AG09309 (cell line): Measurements from ENCODE around the gene AP3D1.

ENCODE experiments used
- DNase-seq: peaks from one replicate; pipeline ENCODE4 v3.0.0-alpha.2; 2010; ENCODE audit warnings: low read depth
- H3K4me3 ChIP-seq: 2 replicates; pipeline ENCODE4 v1.5.1; 2011; ENCODE audit warnings: mild to moderate bottlenecking, low read depth, low read length, moderate library complexity; ENCODE audit not compliant: control insufficient read depth
- TF ChIP-seq, protein P1 (sequence below): IDR thresholded peaks from 2 replicates; pipeline ENCODE4 v1.5.1; 2011; ENCODE audit warnings: mild to moderate bottlenecking, low read depth, low read length, inconsistent platforms; ENCODE audit not compliant: insufficient read depth, control insufficient read depth; ENCODE audit errors: missing control alignments

The AP3D1 gene

DNA sequence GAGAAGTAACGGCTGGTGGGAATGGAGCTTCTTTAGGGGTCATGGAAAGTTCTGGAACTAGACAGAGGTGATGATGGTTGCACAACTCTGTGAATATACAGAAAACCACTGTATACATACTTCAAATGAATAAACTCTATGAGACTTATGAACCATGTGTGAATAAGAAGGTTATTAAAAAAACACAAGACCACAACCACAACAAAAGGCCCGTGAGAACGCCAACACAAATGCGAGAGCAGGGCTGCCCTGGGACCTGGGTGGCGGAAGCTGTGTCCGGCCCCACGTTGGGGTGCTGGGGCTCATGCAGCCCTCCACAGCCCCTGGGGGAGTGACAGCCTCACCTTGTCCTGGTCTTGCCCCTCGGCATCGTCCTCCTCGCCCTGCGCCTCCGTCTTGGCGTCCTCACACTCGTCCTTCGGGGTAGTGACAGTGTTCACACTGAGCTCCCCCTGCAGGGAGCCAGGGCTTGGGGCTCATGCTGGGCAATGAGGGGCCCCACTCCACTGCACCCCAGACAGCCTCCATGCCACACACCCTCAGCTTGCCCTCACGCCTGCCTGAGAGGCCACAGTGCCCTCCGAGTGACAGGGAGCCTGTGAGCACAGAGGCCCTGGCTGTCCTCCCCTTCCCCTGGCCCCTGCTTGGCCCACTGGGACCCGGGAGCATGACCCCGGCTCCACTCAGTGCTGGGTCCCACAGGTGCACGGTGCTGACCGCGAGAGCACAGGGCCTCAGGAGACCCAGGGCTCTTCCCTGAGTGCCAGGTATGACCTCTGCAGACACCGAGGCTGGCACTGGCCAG, 38.6 kb downstream of the AP3D1 start:
- no peak overlapping the region for H3K4me3 ChIP-seq
- TF ChIP-seq, protein P1, sequence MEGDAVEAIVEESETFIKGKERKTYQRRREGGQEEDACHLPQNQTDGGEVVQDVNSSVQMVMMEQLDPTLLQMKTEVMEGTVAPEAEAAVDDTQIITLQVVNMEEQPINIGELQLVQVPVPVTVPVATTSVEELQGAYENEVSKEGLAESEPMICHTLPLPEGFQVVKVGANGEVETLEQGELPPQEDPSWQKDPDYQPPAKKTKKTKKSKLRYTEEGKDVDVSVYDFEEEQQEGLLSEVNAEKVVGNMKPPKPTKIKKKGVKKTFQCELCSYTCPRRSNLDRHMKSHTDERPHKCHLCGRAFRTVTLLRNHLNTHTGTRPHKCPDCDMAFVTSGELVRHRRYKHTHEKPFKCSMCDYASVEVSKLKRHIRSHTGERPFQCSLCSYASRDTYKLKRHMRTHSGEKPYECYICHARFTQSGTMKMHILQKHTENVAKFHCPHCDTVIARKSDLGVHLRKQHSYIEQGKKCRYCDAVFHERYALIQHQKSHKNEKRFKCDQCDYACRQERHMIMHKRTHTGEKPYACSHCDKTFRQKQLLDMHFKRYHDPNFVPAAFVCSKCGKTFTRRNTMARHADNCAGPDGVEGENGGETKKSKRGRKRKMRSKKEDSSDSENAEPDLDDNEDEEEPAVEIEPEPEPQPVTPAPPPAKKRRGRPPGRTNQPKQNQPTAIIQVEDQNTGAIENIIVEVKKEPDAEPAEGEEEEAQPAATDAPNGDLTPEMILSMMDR: no peak
- DNase-seq: no peak

DNA sequence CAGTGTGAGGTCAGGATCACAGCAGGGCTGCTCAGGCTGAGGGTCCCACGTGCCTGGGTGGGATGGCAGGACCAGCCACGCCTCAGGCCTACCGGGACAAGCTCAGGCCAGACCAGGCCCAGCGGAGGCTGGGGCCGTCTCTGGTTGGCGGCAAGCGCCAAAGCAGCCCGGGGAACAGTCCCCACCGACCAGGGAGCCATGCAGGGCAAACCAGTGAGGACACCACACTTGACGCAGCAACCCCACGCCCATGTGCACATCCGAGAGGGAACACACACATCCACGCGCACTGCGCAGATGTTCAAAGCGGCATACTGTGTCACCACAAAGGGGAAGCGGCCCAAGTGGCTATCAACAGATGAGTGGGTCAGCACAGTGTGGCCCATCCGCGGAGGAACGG, 39.5 kb downstream of the AP3D1 start:
- DNase-seq: no peak
- H3K4me3 ChIP-seq: no peak overlapping the region
- TF ChIP-seq, protein P1: no peak

DNA sequence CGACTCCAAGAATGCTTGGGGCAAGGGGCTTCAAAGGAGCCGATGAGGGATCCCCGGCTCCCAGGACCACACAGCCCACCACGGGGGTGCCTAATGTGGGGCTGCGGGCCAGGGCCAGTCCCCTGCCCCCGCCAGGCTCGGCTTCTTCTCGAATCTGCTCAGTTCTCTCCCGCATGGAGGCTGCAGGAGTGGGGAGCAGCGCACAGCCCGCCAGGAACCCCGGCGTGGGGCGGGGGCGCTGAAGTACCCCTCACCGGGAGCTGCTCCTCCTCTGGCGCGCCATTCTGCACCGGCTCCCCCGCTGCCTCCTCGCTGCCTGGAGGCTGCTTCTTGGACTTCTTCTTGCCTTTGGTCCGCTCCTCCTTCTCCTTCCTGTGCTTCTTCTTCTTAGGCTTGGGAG, 39.9 kb downstream of the AP3D1 start:
- H3K4me3 ChIP-seq: no peak overlapping the region
- no peak for DNase-seq
- TF ChIP-seq, protein P1: no peak

DNA sequence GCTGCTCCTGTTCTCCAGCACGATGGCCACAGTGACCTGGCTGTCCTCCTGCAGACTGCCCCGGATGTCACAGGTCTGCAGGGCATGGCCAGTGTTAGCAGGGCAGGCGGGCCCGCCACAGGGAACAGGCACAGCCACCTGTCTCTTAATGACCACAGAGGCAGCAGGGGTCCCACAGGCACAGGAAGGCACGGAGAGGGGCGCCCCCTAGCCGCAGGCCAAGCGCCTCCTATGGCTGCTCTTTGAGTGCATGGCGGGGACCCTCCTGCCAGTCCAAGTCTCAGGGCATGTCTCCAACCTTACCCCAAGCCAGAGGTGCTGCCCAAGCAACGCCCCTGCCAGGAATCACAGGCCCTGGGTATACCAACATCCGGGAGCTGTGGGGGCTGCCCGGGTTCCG, 40.5 kb downstream of the AP3D1 start:
- TF ChIP-seq, protein P1: no peak
- no peak for DNase-seq
- H3K4me3 ChIP-seq: no peak overlapping the region

DNA sequence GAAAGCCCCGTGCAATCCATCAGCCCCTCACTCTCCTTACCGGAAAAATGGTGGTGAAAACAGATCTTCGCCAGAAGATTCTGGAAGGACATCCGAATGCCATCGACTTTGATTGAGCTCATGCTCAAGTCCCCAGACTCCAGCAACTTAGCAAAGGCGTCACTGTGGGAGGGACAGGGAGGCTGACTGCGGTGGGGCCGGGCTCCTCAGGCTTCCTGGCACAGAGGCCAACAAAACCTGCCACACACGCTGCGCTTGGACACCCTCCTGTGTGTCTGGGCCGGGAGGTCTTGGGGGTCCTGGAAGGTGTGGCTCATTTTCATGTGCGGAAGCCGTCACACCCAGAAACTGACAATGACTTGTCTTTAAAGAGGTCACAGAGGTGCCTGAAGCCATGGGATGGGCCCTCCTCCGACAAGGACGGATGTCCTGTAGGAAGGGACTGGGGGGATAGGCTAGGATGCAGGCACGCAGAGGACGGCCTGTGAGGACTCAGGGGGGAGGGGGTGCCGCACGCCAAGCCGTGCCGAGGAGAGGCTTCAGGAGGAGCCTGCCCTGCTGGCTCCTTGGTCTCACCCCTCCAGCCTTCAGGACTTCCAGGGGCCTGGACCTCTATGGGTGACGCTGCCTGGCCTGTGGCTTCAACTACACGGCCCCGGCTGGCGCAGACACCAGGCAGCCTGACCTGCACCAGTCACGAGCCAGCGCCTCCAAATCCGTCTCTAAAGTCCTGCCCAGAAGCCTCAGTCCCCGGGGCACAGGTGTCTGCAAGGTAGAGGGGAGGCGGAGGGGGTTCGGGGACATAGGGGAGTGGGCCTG, 42.1 kb downstream of the AP3D1 start:
- DNase-seq: no peak
- no peak overlapping the region for H3K4me3 ChIP-seq
- TF ChIP-seq, protein P1: no peak

DNA sequence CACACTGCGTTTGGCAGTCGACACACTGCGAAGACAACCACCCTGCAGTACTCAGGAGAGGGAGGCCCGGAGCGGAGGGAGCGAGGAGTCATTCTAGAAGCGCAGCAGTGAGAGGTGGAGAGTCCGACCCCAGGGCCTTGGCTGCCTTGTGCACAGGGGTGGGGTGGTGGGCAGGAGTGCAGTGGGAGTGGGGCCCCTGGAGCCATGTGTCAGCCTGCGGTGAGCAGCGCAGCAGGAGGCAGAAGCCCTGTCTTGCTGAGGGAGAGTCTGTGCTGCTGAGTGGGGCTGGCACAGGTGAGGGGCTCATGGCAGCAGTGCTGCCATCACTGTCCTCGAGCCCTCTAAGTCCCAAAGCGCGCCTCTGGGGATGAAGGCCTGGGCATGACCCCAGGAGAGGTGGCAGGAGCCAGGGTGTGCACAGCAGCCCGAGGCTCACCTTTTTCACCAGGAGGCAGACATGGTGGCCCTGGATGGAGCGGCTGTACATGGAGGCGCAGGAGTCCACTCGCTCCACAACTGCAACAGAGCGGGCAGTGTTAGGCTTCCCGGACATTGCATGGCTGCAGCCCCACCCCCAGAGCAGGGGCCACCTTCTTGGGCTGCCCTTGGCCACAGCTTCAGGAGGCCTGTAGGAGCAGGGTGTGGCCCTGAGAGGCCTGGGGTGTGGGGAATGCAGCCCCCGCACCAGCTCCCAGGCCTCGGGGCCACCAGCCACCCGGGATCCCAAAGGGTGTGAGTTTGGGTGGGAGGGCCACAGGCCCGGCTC, 42.9 kb downstream of the AP3D1 start:
- no peak for DNase-seq
- H3K4me3 ChIP-seq: no peak overlapping the region
- TF ChIP-seq, protein P1: no peak
